ENCODE results near the gene BABAM2. TPM values are rescaled to one million over a fixed set of nuclear protein-coding genes. Genes with fewer than 3 reads are reported as not detected.
"Not testable (repeated sequence)": the region's sequence is repeated elsewhere in the genome, so short reads cannot be mapped to it uniquely, and the experiment has no call there.

The BABAM2 gene
- total RNA-seq, 1 donor from 2014 or later = 46.7 TPM

GRCh38 chr2:27993402-27993787 lies 102.9 kb downstream of the BABAM2 start:
- no peak overlapping the region for H3K4me3 Mint-ChIP-seq

GRCh38 chr2:27993950-27994728 lies 103.6 kb downstream of the BABAM2 start:
- Mint-ChIP-seq H3K36me3 (ENCODE audit: low read depth) (peaks cover 38% of the 10 kb centered on the region), H3K4me3 (no peak overlapping the region), H3K9me3 (peaks cover 16% of the 10 kb centered on the region), H3K27me3 (no peaks in the 10 kb centered on the region), H3K27ac (peak overlapping the region; percentile 55), H3K4me1 (peaks cover 13% of the 10 kb centered on the region)
- no peak for DNase-seq
- intact Hi-C loops (cut with micrococcal nuclease) = no loop called here

More at GRCh38 chr2:27993402-27993787, 102.9 kb downstream of the BABAM2 start:
- no peak for DNase-seq
- H3K27me3 Mint-ChIP-seq = no peaks in the 10 kb centered on the region
- H3K4me1 Mint-ChIP-seq = peaks cover 18% of the 10 kb centered on the region
- peaks cover 42% of the 10 kb centered on the region for H3K36me3 Mint-ChIP-seq (ENCODE audit: low read depth)
- peaks cover 18% of the 10 kb centered on the region for H3K9me3 Mint-ChIP-seq
- no peak overlapping the region for H3K27ac Mint-ChIP-seq
- intact Hi-C loops (cut with micrococcal nuclease) = no loop called here

GRCh38 chr2:27996156-27996922 lies 105.8 kb downstream of the BABAM2 start:
- H3K27ac Mint-ChIP-seq = no peak overlapping the region
- H3K4me3 Mint-ChIP-seq = no peak overlapping the region
- intact Hi-C loops (cut with micrococcal nuclease) = no loop called here
- no peaks in the 10 kb centered on the region for H3K27me3 Mint-ChIP-seq
- H3K9me3 Mint-ChIP-seq = peaks cover 20% of the 10 kb centered on the region
- H3K4me1 Mint-ChIP-seq = peaks cover 15% of the 10 kb centered on the region
- peaks cover 30% of the 10 kb centered on the region for H3K36me3 Mint-ChIP-seq (ENCODE audit: low read depth)
- DNase-seq = no peak

- H3K36me3 Mint-ChIP-seq (ENCODE audit: low read depth) = peaks cover 12% of the 10 kb centered on the region
- H3K27ac Mint-ChIP-seq = no peak overlapping the region
- no peak overlapping the region for H3K4me3 Mint-ChIP-seq
- intact Hi-C loops (cut with micrococcal nuclease) = loop anchor here (5.0 kb wide), 1 partner anchor 33 kb away; no protein-coding TSS in a partner anchor
- peaks cover 10% of the 10 kb centered on the region for H3K9me3 Mint-ChIP-seq
- peaks cover 23% of the 10 kb centered on the region for H3K4me1 Mint-ChIP-seq
- no peak for DNase-seq
- H3K27me3 Mint-ChIP-seq = no peaks in the 10 kb centered on the region
Observed at GRCh38 chr2:28000287-28000686, 109.8 kb downstream of the BABAM2 start.

GRCh38 chr2:28002181-28002580 lies 111.7 kb downstream of the BABAM2 start:
- Mint-ChIP-seq H3K4me1 (peaks cover 26% of the 10 kb centered on the region), H3K9me3 (peaks cover 10% of the 10 kb centered on the region), H3K36me3 (ENCODE audit: low read depth) (peaks cover 2% of the 10 kb centered on the region), H3K4me3 (no peak overlapping the region), H3K27me3 (no peaks in the 10 kb centered on the region), H3K27ac (no peak overlapping the region)
- DNase-seq = no peak
- intact Hi-C loops (cut with micrococcal nuclease) = loop anchor here (5.0 kb wide), 1 partner anchor 35 kb away; no protein-coding TSS in a partner anchor

- H3K27me3 Mint-ChIP-seq = no peaks in the 10 kb centered on the region
- intact Hi-C loops (cut with micrococcal nuclease) = loop anchor here (5.0 kb wide), 1 partner anchor 37 kb away; no protein-coding TSS in a partner anchor
- H3K36me3 Mint-ChIP-seq (ENCODE audit: low read depth) = peaks cover 10% of the 10 kb centered on the region
- H3K27ac Mint-ChIP-seq = peak overlapping the region; percentile 62
- peaks cover 25% of the 10 kb centered on the region for H3K4me1 Mint-ChIP-seq
- H3K4me3 Mint-ChIP-seq = no peak overlapping the region
- H3K9me3 Mint-ChIP-seq = peaks cover 14% of the 10 kb centered on the region
- no peak for DNase-seq
Observed at GRCh38 chr2:28004086-28004485, 113.6 kb downstream of the BABAM2 start.

GRCh38 chr2:28009732-28010131 lies 119.2 kb downstream of the BABAM2 start:
- no peak for DNase-seq
- intact Hi-C loops (cut with micrococcal nuclease) = no loop called here
- Mint-ChIP-seq H3K9me3 (peaks cover 8% of the 10 kb centered on the region), H3K36me3 (ENCODE audit: low read depth) (peaks cover 11% of the 10 kb centered on the region), H3K27me3 (no peaks in the 10 kb centered on the region), H3K27ac (no peak overlapping the region), H3K4me3 (no peak overlapping the region), H3K4me1 (peaks cover 3% of the 10 kb centered on the region)

GRCh38 chr2:28011322-28011737 lies 120.8 kb downstream of the BABAM2 start:
- H3K4me3 Mint-ChIP-seq = no peak overlapping the region
- H3K27ac Mint-ChIP-seq = no peak overlapping the region
- no peak for DNase-seq
- peaks cover 8% of the 10 kb centered on the region for H3K9me3 Mint-ChIP-seq
- no peaks in the 10 kb centered on the region for H3K27me3 Mint-ChIP-seq
- intact Hi-C loops (cut with micrococcal nuclease) = no loop called here
- peaks cover 18% of the 10 kb centered on the region for H3K36me3 Mint-ChIP-seq (ENCODE audit: low read depth)
- no peaks in the 10 kb centered on the region for H3K4me1 Mint-ChIP-seq

GRCh38 chr2:28018474-28018873 lies 127.9 kb downstream of the BABAM2 start:
- DNase-seq; H3K27ac Mint-ChIP-seq; H3K4me3 Mint-ChIP-seq; intact Hi-C loops (cut with micrococcal nuclease); H3K4me1 Mint-ChIP-seq; H3K27me3 Mint-ChIP-seq: not testable (repeated sequence)
- Mint-ChIP-seq H3K36me3 (ENCODE audit: low read depth) (peaks cover 21% of the 10 kb centered on the region), H3K9me3 (peaks cover 17% of the 10 kb centered on the region)

- H3K4me3 Mint-ChIP-seq; H3K4me1 Mint-ChIP-seq; DNase-seq; intact Hi-C loops (cut with micrococcal nuclease); H3K27ac Mint-ChIP-seq; H3K27me3 Mint-ChIP-seq: not testable (repeated sequence)
- peaks cover 17% of the 10 kb centered on the region for H3K9me3 Mint-ChIP-seq
- peaks cover 24% of the 10 kb centered on the region for H3K36me3 Mint-ChIP-seq (ENCODE audit: low read depth)
Observed at GRCh38 chr2:28019521-28019920, 129.0 kb downstream of the BABAM2 start.

GRCh38 chr2:28021898-28022297 lies 131.4 kb downstream of the BABAM2 start:
- no peak for DNase-seq
- H3K4me3 Mint-ChIP-seq = no peak overlapping the region
- peaks cover 6% of the 10 kb centered on the region for H3K4me1 Mint-ChIP-seq
- peaks cover 30% of the 10 kb centered on the region for H3K9me3 Mint-ChIP-seq
- intact Hi-C loops (cut with micrococcal nuclease) = no loop called here
- no peaks in the 10 kb centered on the region for H3K27me3 Mint-ChIP-seq
- H3K36me3 Mint-ChIP-seq (ENCODE audit: low read depth) = peaks cover 33% of the 10 kb centered on the region
- H3K27ac Mint-ChIP-seq = no peak overlapping the region

- Mint-ChIP-seq H3K4me1 (peaks cover 8% of the 10 kb centered on the region), H3K36me3 (ENCODE audit: low read depth) (peaks cover 46% of the 10 kb centered on the region), H3K4me3 (no peak overlapping the region), H3K27ac (no peak overlapping the region), H3K27me3 (no peaks in the 10 kb centered on the region), H3K9me3 (peaks cover 23% of the 10 kb centered on the region)
- no peak for DNase-seq
- intact Hi-C loops (cut with micrococcal nuclease) = no loop called here
Observed at GRCh38 chr2:28025123-28025522, 134.6 kb downstream of the BABAM2 start.

- H3K4me1 Mint-ChIP-seq; H3K27ac Mint-ChIP-seq; H3K27me3 Mint-ChIP-seq; DNase-seq; H3K4me3 Mint-ChIP-seq; intact Hi-C loops (cut with micrococcal nuclease): not testable (repeated sequence)
- H3K9me3 Mint-ChIP-seq = peaks cover 23% of the 10 kb centered on the region
- peaks cover 46% of the 10 kb centered on the region for H3K36me3 Mint-ChIP-seq (ENCODE audit: low read depth)
Observed at GRCh38 chr2:28026230-28026629, 135.7 kb downstream of the BABAM2 start.

- no peak overlapping the region for H3K4me3 Mint-ChIP-seq
- peaks cover 41% of the 10 kb centered on the region for H3K36me3 Mint-ChIP-seq (ENCODE audit: low read depth)
- intact Hi-C loops (cut with micrococcal nuclease) = no loop called here
- H3K4me1 Mint-ChIP-seq = peaks cover 7% of the 10 kb centered on the region
- H3K27me3 Mint-ChIP-seq = no peaks in the 10 kb centered on the region
- peaks cover 19% of the 10 kb centered on the region for H3K9me3 Mint-ChIP-seq
- no peak overlapping the region for H3K27ac Mint-ChIP-seq
- no peak for DNase-seq
Observed at GRCh38 chr2:28028025-28028424, 137.5 kb downstream of the BABAM2 start.

All from activated CD4-positive, alpha-beta T cell treated with anti-CD3 and anti-CD28 coated beads, Interleukin-2, amount 10 ng/mL, durations not matched to agents 24 days and 14 days (primary cell).